Inflammatory macrophage treated with lipopolysaccharide for 1 hour (primary cell): Measurements from ENCODE around the gene RASGEF1B.

Experiments used
- DNase-seq, 2 donors: peaks; one replicate each; pipeline ENCODE4 v3.0.0-alpha.2; 2020 to 2022

RASGEF1B gene

GRCh38 chr4:81465406-81466340 lies 6.0 kb downstream of the RASGEF1B start:
- no peak for DNase-seq

GRCh38 chr4:81460834-81461233 lies 10.9 kb downstream of the RASGEF1B start:
- no peak for DNase-seq

- no peak for DNase-seq
Observed at GRCh38 chr4:81460191-81460701, 11.5 kb downstream of the RASGEF1B start.

GRCh38 chr4:81459228-81459627 lies 12.5 kb downstream of the RASGEF1B start:
- no peak for DNase-seq

GRCh38 chr4:81457921-81458520 lies 13.7 kb downstream of the RASGEF1B start:
- no peak for DNase-seq

GRCh38 chr4:81457345-81457744 lies 14.4 kb downstream of the RASGEF1B start:
- no peak for DNase-seq

GRCh38 chr4:81455897-81456296 lies 15.8 kb downstream of the RASGEF1B start:
- no peak for DNase-seq

GRCh38 chr4:81454948-81455347 lies 16.8 kb downstream of the RASGEF1B start:
- no peak for DNase-seq

GRCh38 chr4:81454499-81454898 lies 17.2 kb downstream of the RASGEF1B start:
- DNase-seq = no peak

- DNase-seq = no peak
Observed at GRCh38 chr4:81453024-81453423, 18.7 kb downstream of the RASGEF1B start.

- DNase-seq = no peak
Observed at GRCh38 chr4:81452452-81453006, 19.2 kb downstream of the RASGEF1B start.

GRCh38 chr4:81449015-81449414 lies 22.7 kb downstream of the RASGEF1B start:
- no peak for DNase-seq

GRCh38 chr4:81447566-81448229 lies 24.0 kb downstream of the RASGEF1B start:
- DNase-seq = no peak

GRCh38 chr4:81446634-81447033 lies 25.1 kb downstream of the RASGEF1B start:
- DNase-seq = no peak

- no peak for DNase-seq
Observed at GRCh38 chr4:81445196-81445595, 26.5 kb downstream of the RASGEF1B start.

GRCh38 chr4:81442484-81443085 lies 29.1 kb downstream of the RASGEF1B start:
- DNase-seq = no peak

- DNase-seq = no peak
Observed at GRCh38 chr4:81440949-81441348, 30.8 kb downstream of the RASGEF1B start.

- DNase-seq = no peak
Observed at GRCh38 chr4:81436941-81437574, 34.6 kb downstream of the RASGEF1B start.

- DNase-seq = no peak
Observed at GRCh38 chr4:81436096-81436495, 35.6 kb downstream of the RASGEF1B start.

GRCh38 chr4:81432825-81433224 lies 38.9 kb downstream of the RASGEF1B start:
- no peak for DNase-seq

GRCh38 chr4:81431971-81432370 lies 39.7 kb downstream of the RASGEF1B start:
- no peak for DNase-seq

- DNase-seq = no peak
Observed at GRCh38 chr4:81429607-81430006, 42.1 kb downstream of the RASGEF1B start.
